Measurements from ENCODE around the gene SLC29A1.

- TF ChIP-seq CSDC2 (CRISPR knock-in tag; IDR thresholded peaks at IDR 0.05) (no peak), GLIS3 (CRISPR knock-in tag; IDR thresholded peaks at IDR 0.05) (no peak), RARB (CRISPR knock-in tag; IDR thresholded peaks at IDR 0.05) (no peak), ESRRG (CRISPR knock-in tag; IDR thresholded peaks at IDR 0.05) (no peak), PATZ1 (CRISPR knock-in tag; IDR thresholded peaks at IDR 0.05; ENCODE audit: borderline replicate concordance) (no peak)
Observed at GRCh38 chr6:44178424-44179071, 44.8 kb upstream of the SLC29A1 start.
